GM15510 (cell line): ENCODE measurements around the gene SPATA33.
A peak's percentile ranks its signal among the peaks of the same experiment; 100 is the strongest.

Source experiments
- POLR2A ChIP-seq: IDR thresholded peaks from 3 replicates; pipeline ENCODE4 v1.6.1; 2011; ENCODE audit warnings: borderline replicate concordance; ENCODE audit not compliant: insufficient read length; ENCODE audit errors: extremely low read depth

Gene SPATA33

GRCh38 chr16:89657442-89658220 lies at the start of gene SPATA33, which contains the start of gene CHMP1A:
SPATA33 (plus strand) TSS chr16:89657836; CDS start chr16:89657912, 76 bp downstream.
CHMP1A (minus strand) TSS chr16:89657708; CDS start chr16:89657588, 120 bp downstream.
- TF ChIP-seq POLR2A = peak; percentile 78

- TF ChIP-seq POLR2A = no peak
Observed at GRCh38 chr16:89607937-89608740, 49.5 kb upstream of the SPATA33 start.

- TF ChIP-seq POLR2A = no peak
Observed at GRCh38 chr16:89610108-89610453, 47.6 kb upstream of the SPATA33 start.

- no peak for TF ChIP-seq POLR2A
Observed at GRCh38 chr16:89612415-89613166, 45.0 kb upstream of the SPATA33 start.

GRCh38 chr16:89613231-89613953 lies 44.2 kb upstream of the SPATA33 start, which contains the start of gene DPEP1:
DPEP1 (plus strand) TSS chr16:89613642; CDS start chr16:89630411, 16,769 bp downstream.
- no peak for TF ChIP-seq POLR2A

- no peak for TF ChIP-seq POLR2A
Observed at GRCh38 chr16:89613954-89614459, 43.6 kb upstream of the SPATA33 start.

- no peak for TF ChIP-seq POLR2A
Observed at GRCh38 chr16:89615176-89615575, 42.5 kb upstream of the SPATA33 start.

- no peak for TF ChIP-seq POLR2A
Observed at GRCh38 chr16:89615596-89616090, 42.0 kb upstream of the SPATA33 start.

GRCh38 chr16:89616623-89617022 lies 41.0 kb upstream of the SPATA33 start:
- no peak for TF ChIP-seq POLR2A

GRCh38 chr16:89617036-89617435 lies 40.6 kb upstream of the SPATA33 start:
- TF ChIP-seq POLR2A = no peak

GRCh38 chr16:89618109-89618998 lies 39.3 kb upstream of the SPATA33 start:
- no peak for TF ChIP-seq POLR2A

- no peak for TF ChIP-seq POLR2A
Observed at GRCh38 chr16:89619840-89620239, 37.8 kb upstream of the SPATA33 start.

GRCh38 chr16:89620406-89620841 lies 37.2 kb upstream of the SPATA33 start:
- TF ChIP-seq POLR2A = no peak
